MM.1S (cell line): ENCODE data around the gene RIPK4.

Experiments
- DNase-seq: peaks from one replicate; pipeline ENCODE4 v3.0.0-alpha.2; 2015
- H2AFZ ChIP-seq: fragments of 300-600 bp; sonication (generic); 2 replicates; pipeline ENCODE4 v1.6.0; 2016; ENCODE audit warnings: antibody characterized with exemption, low read length
- H3F3A ChIP-seq: fragments of 300-600 bp; sonication (generic); 2 replicates; pipeline ENCODE4 v1.6.1; 2016; ENCODE audit warnings: mild to moderate bottlenecking, antibody characterized with exemption, low read length, moderate library complexity, mixed read lengths; ENCODE audit not compliant: insufficient read depth
- H3K27ac ChIP-seq: fragments of 300-600 bp; sonication (generic); 2 replicates; pipeline ENCODE4 v1.5.1; 2016; ENCODE audit warnings: mild to moderate bottlenecking, low read length
- H3K27me3 ChIP-seq: fragments of 300-600 bp; sonication (generic); replicated peaks from 2 replicates; pipeline ENCODE4 v1.6.0; 2016; ENCODE audit warnings: low read length; ENCODE audit not compliant: insufficient read depth
- H3K36me3 ChIP-seq: fragments of 300-600 bp; sonication (generic); replicated peaks from 2 replicates; pipeline ENCODE4 v1.6.1; 2016; ENCODE audit warnings: mild to moderate bottlenecking, low read length, mixed read lengths; ENCODE audit not compliant: insufficient read depth
- H3K4me1 ChIP-seq: fragments of 300-600 bp; sonication (generic); 2 replicates; pipeline ENCODE4 v1.6.1; 2016; ENCODE audit warnings: low read length, mixed read lengths
- H3K4me2 ChIP-seq: fragments of 300-600 bp; sonication (generic); 2 replicates; pipeline ENCODE4 v1.6.0; 2016; ENCODE audit warnings: low read depth, low read length
- H3K4me3 ChIP-seq: fragments of 300-600 bp; sonication (generic); 2 replicates; pipeline ENCODE4 v1.5.1; 2016; ENCODE audit warnings: low read length, mixed read lengths
- H3K79me2 ChIP-seq: fragments of 300-600 bp; sonication (generic); 2 replicates; pipeline ENCODE4 v1.6.1; 2016; ENCODE audit warnings: mixed run types, low read length, mixed read lengths
- H3K9ac ChIP-seq: fragments of 300-600 bp; sonication (generic); 2 replicates; pipeline ENCODE4 v1.6.1; 2016; ENCODE audit warnings: low read length, mixed read lengths
- H3K9me2 ChIP-seq: fragments of 300-600 bp; sonication (generic); replicated peaks from 2 replicates; pipeline ENCODE4 v1.6.1; 2016; ENCODE audit warnings: mild to moderate bottlenecking, low read length, mixed read lengths; ENCODE audit not compliant: insufficient read depth
- H3K9me3 ChIP-seq: fragments of 300-600 bp; sonication (generic); replicated peaks from 2 replicates; pipeline ENCODE4 v1.6.1; 2016; ENCODE audit warnings: mild to moderate bottlenecking, low read length, mixed read lengths; ENCODE audit not compliant: insufficient read depth
- H4K20me1 ChIP-seq: fragments of 300-600 bp; sonication (generic); 2 replicates; pipeline ENCODE4 v1.6.1; 2016; ENCODE audit warnings: mild to moderate bottlenecking, low read length, moderate library complexity, mixed read lengths; ENCODE audit not compliant: insufficient read depth
- CTCF ChIP-seq: fragments of 300-600 bp; sonication (generic); IDR thresholded peaks from 2 replicates; pipeline ENCODE4 v1.5.1; 2016; ENCODE audit warnings: antibody characterized with exemption, low read length, mixed read lengths
- EZH2 ChIP-seq: fragments of 300-600 bp; sonication (generic); optimal IDR thresholded peaks from 2 replicates; pipeline ENCODE3; 2017; ENCODE audit warnings: low read depth, mild to moderate bottlenecking, antibody characterized with exemption, low read length, mixed read lengths
- EZH2phosphoT487 ChIP-seq: fragments of 300-600 bp; sonication (generic); IDR thresholded peaks from 2 replicates; pipeline ENCODE4 v1.6.1; 2018; ENCODE audit warnings: antibody characterized with exemption, low read length

Gene RIPK4

GRCh38 chr21:41759214-41759840 lies 7.5 kb downstream of the RIPK4 start:
- no peaks in the 10 kb centered on the region for H3K36me3 ChIP-seq
- H3K27me3 ChIP-seq = peaks cover 78% of the 10 kb centered on the region
- no peaks in the 10 kb centered on the region for H3K4me1 ChIP-seq
- no peak overlapping the region for H3K4me2 ChIP-seq
- H3K9me3 ChIP-seq = no peaks in the 10 kb centered on the region
- H3K79me2 ChIP-seq = no peaks in the 10 kb centered on the region
- H2AFZ ChIP-seq = no peak overlapping the region
- H3F3A ChIP-seq = no peaks in the 10 kb centered on the region
- H3K27ac ChIP-seq = no peak overlapping the region
- H3K9me2 ChIP-seq = no peaks in the 10 kb centered on the region
- TF ChIP-seq EZH2phosphoT487 (no peak), CTCF (no peak), EZH2 (no peak)
- no peak overlapping the region for H3K4me3 ChIP-seq
- no peaks in the 10 kb centered on the region for H4K20me1 ChIP-seq
- no peak overlapping the region for H3K9ac ChIP-seq
- DNase-seq = no peak

GRCh38 chr21:41758550-41758949 lies 8.3 kb downstream of the RIPK4 start:
- no peak overlapping the region for H3K4me2 ChIP-seq
- H3K79me2 ChIP-seq = no peaks in the 10 kb centered on the region
- no peaks in the 10 kb centered on the region for H3F3A ChIP-seq
- no peak for TF ChIP-seq CTCF
- no peak for TF ChIP-seq EZH2phosphoT487
- no peak for TF ChIP-seq EZH2
- no peaks in the 10 kb centered on the region for H3K4me1 ChIP-seq
- H3K27me3 ChIP-seq = peaks cover 78% of the 10 kb centered on the region
- H3K9me2 ChIP-seq = no peaks in the 10 kb centered on the region
- no peaks in the 10 kb centered on the region for H3K36me3 ChIP-seq
- no peaks in the 10 kb centered on the region for H3K9me3 ChIP-seq
- no peak for DNase-seq
- H3K9ac ChIP-seq = no peak overlapping the region
- H4K20me1 ChIP-seq = no peaks in the 10 kb centered on the region
- H3K27ac ChIP-seq = no peak overlapping the region
- no peak overlapping the region for H2AFZ ChIP-seq
- H3K4me3 ChIP-seq = no peak overlapping the region

- Histone ChIP-seq H3K79me2 (no peaks in the 10 kb centered on the region), H3K4me2 (no peak overlapping the region)
- TF ChIP-seq EZH2phosphoT487 = no peak
- no peak for TF ChIP-seq EZH2
- TF ChIP-seq CTCF = no peak
Observed at GRCh38 chr21:41755934-41756773, 10.7 kb downstream of the RIPK4 start.

More at GRCh38 chr21:41755934-41756773, 10.7 kb downstream of the RIPK4 start:
- no peak overlapping the region for H3K4me3 ChIP-seq
- H4K20me1 ChIP-seq = no peaks in the 10 kb centered on the region
- no peaks in the 10 kb centered on the region for H3K36me3 ChIP-seq
- H3F3A ChIP-seq = no peaks in the 10 kb centered on the region
- peaks cover 5% of the 10 kb centered on the region; the same call in 1 of the 2 replicates for H3K4me1 ChIP-seq
- H3K27me3 ChIP-seq = peaks cover 78% of the 10 kb centered on the region
- H3K9ac ChIP-seq = no peak overlapping the region
- no peak overlapping the region for H3K27ac ChIP-seq
- H3K9me2 ChIP-seq = no peaks in the 10 kb centered on the region
- H2AFZ ChIP-seq = no peak overlapping the region
- H3K9me3 ChIP-seq = no peaks in the 10 kb centered on the region
- no peak for DNase-seq
